IMR-90 (cell line): ENCODE results near the gene SYT8. TPM values are rescaled to one million over a fixed set of nuclear protein-coding genes. Genes with fewer than 3 reads are reported as not detected.

Source experiments
- ATAC-seq: fragments of 200-7000 bp; cut with Tn5 transposase; 2 replicates; pipeline ENCODE4 v1.9.1; 2020; ENCODE audit warnings: low read depth, mild to moderate bottlenecking, moderate library complexity
- BruUV-seq: library from RNA; stranded (reverse); fragments of 400-500 nt; replicated peaks from 2 replicates; lab custom pipeline; 2021; lab: Mats Ljungman, UMichigan
- CTCF ChIA-PET: fragments of 300-600 bp; formaldehyde crosslinking; extraction: SDS; loops from one replicate; lab custom pipeline; 2021; ENCODE audit warnings: antibody characterized with exemption; lab: Yijun Ruan, JAX
- POLR2A ChIA-PET: fragments of 300-600 bp; sonication (Branson Sonifier 250); formaldehyde crosslinking; loops from one replicate; lab custom pipeline; 2022; ENCODE audit warnings: antibody characterized with exemption; ENCODE audit not compliant: unreplicated experiment; lab: Charles Lee
- DNase-seq: peaks from one replicate; pipeline ENCODE4 v3.0.0; 2013
- H2AFZ ChIP-seq: replicated peaks from 2 replicates; pipeline ENCODE3; 2013; ENCODE audit warnings: low read length, mild to moderate bottlenecking; ENCODE audit not compliant: poor library complexity
- H2AK5ac ChIP-seq: 2 replicates; pipeline ENCODE4 v1.6.1; 2013; ENCODE audit warnings: low read depth, low read length, inconsistent platforms
- H2AK9ac ChIP-seq: replicated peaks from 2 replicates; pipeline ENCODE3; 2013; ENCODE audit warnings: mild to moderate bottlenecking, low read depth, low read length, moderate library complexity; ENCODE audit not compliant: poor library complexity
- H2BK120ac ChIP-seq: 2 replicates; pipeline ENCODE4 v1.6.1; 2013; ENCODE audit warnings: low read depth, low read length, inconsistent platforms
- H2BK15ac ChIP-seq: 3 replicates; pipeline ENCODE4 v1.6.1; 2013; ENCODE audit warnings: low read depth, low read length, inconsistent platforms
- H2BK20ac ChIP-seq: 2 replicates; pipeline ENCODE4 v1.6.1; 2013; ENCODE audit warnings: low read depth, mild to moderate bottlenecking, inconsistent platforms, low read length, moderate library complexity
- H2BK5ac ChIP-seq: 2 replicates; pipeline ENCODE4 v1.6.1; 2013; ENCODE audit warnings: mild to moderate bottlenecking, low read depth, low read length, inconsistent platforms; ENCODE audit not compliant: poor library complexity, severe bottlenecking
- H3K14ac ChIP-seq: replicated peaks from 2 replicates; pipeline ENCODE4 v1.6.1; 2013; ENCODE audit warnings: low read depth, low read length, inconsistent platforms
- H3K18ac ChIP-seq: 2 replicates; pipeline ENCODE4 v1.6.1; 2013; ENCODE audit warnings: low read depth, low read length, control low read depth
- H3K23ac ChIP-seq: 2 replicates; pipeline ENCODE4 v1.6.1; 2013; ENCODE audit warnings: low read depth, low read length, inconsistent platforms
- H3K27ac ChIP-seq: 2 replicates; pipeline ENCODE4 v1.5.1; 2013; ENCODE audit warnings: mild to moderate bottlenecking, control low read depth, low read length; ENCODE audit not compliant: insufficient read depth
- H3K27me3 ChIP-seq: 2 replicates; pipeline ENCODE4 v1.6.1; 2013; ENCODE audit warnings: low read length; ENCODE audit not compliant: control insufficient read depth, insufficient read depth
- H3K36me3 ChIP-seq: 2 replicates; pipeline ENCODE4 v1.6.1; 2013; ENCODE audit warnings: low read length, mixed read lengths; ENCODE audit not compliant: control insufficient read depth, insufficient read depth
- H3K4ac ChIP-seq: 2 replicates; pipeline ENCODE4 v1.6.1; 2013; ENCODE audit warnings: low read depth, low read length, inconsistent platforms
- H3K4me1 ChIP-seq: 2 replicates; pipeline ENCODE4 v1.6.1; 2013; ENCODE audit warnings: low read length, mixed read lengths; ENCODE audit not compliant: control insufficient read depth, insufficient read depth
- H3K4me2 ChIP-seq: 2 replicates; pipeline ENCODE4 v1.6.1; 2013; ENCODE audit warnings: low read depth, mild to moderate bottlenecking, control low read depth, low read length, moderate library complexity
- H3K4me3 ChIP-seq: 2 replicates; pipeline ENCODE4 v1.5.1; 2013; ENCODE audit warnings: low read depth, mild to moderate bottlenecking, control low read depth, low read length, moderate library complexity; ENCODE audit not compliant: insufficient read depth
- H3K56ac ChIP-seq: 2 replicates; pipeline ENCODE4 v1.6.1; 2013; ENCODE audit warnings: low read length, inconsistent platforms; ENCODE audit not compliant: insufficient read depth; ENCODE audit errors: extremely low read depth
- H3K79me1 ChIP-seq, 2 experiments: 2 replicates each; pipeline ENCODE4 v1.6.1; 2013; ENCODE audit warnings: low read length in 2 of 2, inconsistent platforms in 1 of 2, low read depth in 1 of 2
- H3K9ac ChIP-seq: 2 replicates; pipeline ENCODE4 v1.6.1; 2013; ENCODE audit warnings: low read depth, low read length, control low read depth
- H3K9me1 ChIP-seq: 2 replicates; pipeline ENCODE4 v1.6.1; 2013; ENCODE audit warnings: low read length, inconsistent platforms; ENCODE audit not compliant: insufficient read depth
- H3K9me3 ChIP-seq: 2 replicates; pipeline ENCODE4 v1.6.1; 2013; ENCODE audit warnings: low read length; ENCODE audit not compliant: control insufficient read depth, insufficient read depth
- H4K20me1 ChIP-seq: 2 replicates; pipeline ENCODE4 v1.6.1; 2013; ENCODE audit warnings: low read length, inconsistent platforms; ENCODE audit not compliant: insufficient read depth
- H4K5ac ChIP-seq: 2 replicates; pipeline ENCODE4 v1.6.1; 2013; ENCODE audit warnings: mild to moderate bottlenecking, low read depth, low read length, control low read depth
- H4K8ac ChIP-seq, 2 experiments: 2 replicates each; pipeline ENCODE4 v1.6.1; 2013; ENCODE audit warnings: low read depth in 2 of 2, low read length in 2 of 2, control low read depth in 1 of 2, inconsistent platforms in 1 of 2
- H4K91ac ChIP-seq: 2 replicates; pipeline ENCODE4 v1.6.1; 2013; ENCODE audit warnings: low read depth, low read length, inconsistent platforms; ENCODE audit not compliant: insufficient read depth
- MAFK ChIP-seq: IDR thresholded peaks from 2 replicates; pipeline ENCODE4 v1.6.1; 2012; ENCODE audit warnings: low read depth, low read length, improper control_type of control experiment
- RAD21 ChIP-seq: IDR thresholded peaks from 2 replicates; pipeline ENCODE4 v1.6.1; 2012; ENCODE audit warnings: low read length, improper control_type of control experiment
- USF2 ChIP-seq: fragments of 150-350 bp; IDR thresholded peaks from 2 replicates; pipeline ENCODE4 v1.6.1; 2017; ENCODE audit warnings: mild to moderate bottlenecking, antibody characterized with exemption, low read length, low read depth
- WGBS, 2 experiments: methylation state at CpG; one replicate each; pipeline versions ENCODE4 v1.1.5 to v1.1.7; 2013; ENCODE audit warnings: missing lambda C conversion rate in 2 of 2; ENCODE audit not compliant: insufficient read length in 1 of 2; ENCODE audit errors: extremely low coverage in 2 of 2; 5-methylcytosine and 5-hydroxymethylcytosine counted together
- dilution Hi-C: fragments of 300-500 bp; cut with HindIII; formaldehyde crosslinking; loops from one replicate; pipeline ENCODE4 v1.14.3; 2018; ENCODE audit warnings: low sequenced_read_pairs; ENCODE audit not compliant: unreplicated experiment
- in situ Hi-C: fragments of 300-500 bp; cut with MboI; formaldehyde crosslinking; loops from 3 replicates; pipeline ENCODE4 v1.14.3; 2019; ENCODE audit warnings: low sequenced_read_pairs, inconsistent platforms, mixed read lengths
- intact Hi-C: fragments of 100-400 bp; cut with micrococcal nuclease; formaldehyde crosslinking; loops from 2 replicates; pipeline ENCODE4 v1.10.0; 2022
- polyA plus RNA-seq, 3 experiments: library from polyadenylated mRNA; depleted of rRNA; stranded (reverse); fragments of >200 nt; gene quantifications; 2 replicates each; pipeline ENCODE4 v1.2.3, GENCODE V29; 2012; ENCODE audit warnings: low replicate concordance in 1 of 3
- total RNA-seq: library from RNA; depleted of rRNA; stranded (reverse); fragments of >200 nt; gene quantifications from 2 replicates; pipeline ENCODE4 v1.2.3, GENCODE V29; 2012

Gene SYT8
- total and polyA plus RNA-seq, 2 of the 4 experiments (the other 2 are of a cell fraction) = not detected

GRCh38 chr11:1883346-1884302 is 48.8 kb downstream of the SYT8 start:
- ChIA-PET POLR2A (no interaction called here), CTCF (interaction anchor here (0.5 kb wide), 1 partner anchor 197 kb away, joined by 4 read pairs; no protein-coding TSS in a partner anchor)
- no peak overlapping the region for H3K4ac ChIP-seq
- no peak overlapping the region for H2BK5ac ChIP-seq
- no peak overlapping the region for H2BK20ac ChIP-seq
- H4K5ac ChIP-seq = no peak overlapping the region
- H3K36me3 ChIP-seq = no peaks in the 10 kb centered on the region
- no peak overlapping the region for H2AK5ac ChIP-seq
- no peak overlapping the region for H4K8ac ChIP-seq
- H3K23ac ChIP-seq = no peak overlapping the region
- H3K18ac ChIP-seq = no peak overlapping the region
- no CpG with 5 or more reads among the region's 14 CpGs for WGBS, 2 experiments
- no peak overlapping the region for H4K91ac ChIP-seq
- intact Hi-C loops (no loop called here), in situ Hi-C loops (loop anchor here (5.0 kb wide), 1 partner anchor 269 kb away; no protein-coding TSS in a partner anchor), dilution Hi-C loops (no loop called here)
- H3K79me1 ChIP-seq = no peaks in the 10 kb centered on the region
- H3K9me3 ChIP-seq = no peaks in the 10 kb centered on the region
- H3K9me1 ChIP-seq = no peaks in the 10 kb centered on the region
- no peaks in the 10 kb centered on the region for H4K20me1 ChIP-seq
- H2AK9ac ChIP-seq = no peak overlapping the region
- DNase-seq (no peak), ATAC-seq (no peak)
- no peaks in the 10 kb centered on the region for H3K4me1 ChIP-seq
- no peak overlapping the region for H2BK120ac ChIP-seq
- no peak overlapping the region for H3K56ac ChIP-seq
- no peak overlapping the region for H2BK15ac ChIP-seq
- H3K4me3 ChIP-seq = no peak overlapping the region
- no peak overlapping the region for H2AFZ ChIP-seq
- no peak overlapping the region for H3K4me2 ChIP-seq
- TF ChIP-seq RAD21 = no peak
- no peak for TF ChIP-seq MAFK
- TF ChIP-seq USF2 = no peak
- no TSS peak for BruUV-seq
- no peak overlapping the region for H3K9ac ChIP-seq
- peaks cover 26% of the 10 kb centered on the region for H3K27me3 ChIP-seq
- no peak overlapping the region for H3K27ac ChIP-seq
- H3K14ac ChIP-seq = no peak overlapping the region
